ENCODE measurements around the gene COL23A1.

Gene COL23A1

GRCh38 chr5:178605788-178606187 lies 15.6 kb upstream of the COL23A1 start (continued):
- TF ChIP-seq, protein P1, sequence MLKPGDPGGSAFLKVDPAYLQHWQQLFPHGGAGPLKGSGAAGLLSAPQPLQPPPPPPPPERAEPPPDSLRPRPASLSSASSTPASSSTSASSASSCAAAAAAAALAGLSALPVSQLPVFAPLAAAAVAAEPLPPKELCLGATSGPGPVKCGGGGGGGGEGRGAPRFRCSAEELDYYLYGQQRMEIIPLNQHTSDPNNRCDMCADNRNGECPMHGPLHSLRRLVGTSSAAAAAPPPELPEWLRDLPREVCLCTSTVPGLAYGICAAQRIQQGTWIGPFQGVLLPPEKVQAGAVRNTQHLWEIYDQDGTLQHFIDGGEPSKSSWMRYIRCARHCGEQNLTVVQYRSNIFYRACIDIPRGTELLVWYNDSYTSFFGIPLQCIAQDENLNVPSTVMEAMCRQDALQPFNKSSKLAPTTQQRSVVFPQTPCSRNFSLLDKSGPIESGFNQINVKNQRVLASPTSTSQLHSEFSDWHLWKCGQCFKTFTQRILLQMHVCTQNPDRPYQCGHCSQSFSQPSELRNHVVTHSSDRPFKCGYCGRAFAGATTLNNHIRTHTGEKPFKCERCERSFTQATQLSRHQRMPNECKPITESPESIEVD (tag by site-specific recombination; IDR thresholded peaks at IDR 0.05) = no peak
- TF ChIP-seq ZNF670 (tag by site-specific recombination; IDR thresholded peaks at IDR 0.05; ENCODE audit: low read depth) = no peak
- TF ChIP-seq HOXD13 (CRISPR knock-in tag; IDR thresholded peaks at IDR 0.05; ENCODE audit: borderline replicate concordance) = no peak
- TF ChIP-seq ZNF211 (tag by site-specific recombination; IDR thresholded peaks at IDR 0.05; ENCODE audit: low read depth) = no peak
- TF ChIP-seq SP2 (tag by site-specific recombination; IDR thresholded peaks at IDR 0.05) = no peak

DNA sequence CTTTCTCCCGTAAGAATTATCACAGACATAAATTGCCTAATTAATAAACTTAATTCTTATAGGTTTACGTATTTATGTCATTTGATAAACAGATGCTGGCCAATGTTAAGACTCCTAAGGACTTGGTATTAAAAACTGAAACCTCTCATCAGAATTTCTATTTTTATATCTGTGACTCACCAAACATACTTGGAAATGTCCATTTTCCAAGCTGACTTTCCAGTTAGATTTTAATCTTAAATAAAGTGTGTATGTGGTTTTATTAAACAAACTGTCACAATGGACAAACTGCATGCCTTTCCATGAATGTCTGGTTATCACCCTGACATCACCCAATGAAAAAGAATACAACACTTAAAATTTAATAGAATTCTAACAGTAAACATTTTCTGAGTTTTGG lies 12.6 kb upstream of the COL23A1 start:
- ChIA-PET CTCF (no interaction called here), POLR2A (no interaction called here)
- peaks cover 68 to 74% of the 10 kb centered on the region in 2 experiments for H3K36me3 ChIP-seq (ENCODE audit: control insufficient read depth in 2 of 2, insufficient read depth in 1 of 2, low read length in 2 of 2)

GRCh38 chr5:178595750-178596149 lies 5.6 kb upstream of the COL23A1 start:
- Histone ChIP-seq H3K4me1 (ENCODE audit: control insufficient read depth, insufficient read depth, low read length) (no peaks in the 10 kb centered on the region), H3K9me3 (ENCODE audit: control insufficient read depth, insufficient read depth, low read depth, low read length) (no peaks in the 10 kb centered on the region), H3K36me3 (ENCODE audit: control insufficient read depth in 2 of 2, insufficient read depth in 1 of 2, low read length in 2 of 2) (peaks cover 8 to 12% of the 10 kb centered on the region in 2 experiments), H3K27ac (ENCODE audit: extremely low read depth, low read depth, low read length) (no peak overlapping the region), H3K4me3 (ENCODE audit: low read depth, low read length) (no peak overlapping the region)
- ChIA-PET POLR2A (no interaction called here), CTCF (interaction anchor here (0.6 to 1.4 kb wide), 2 partner anchors 316 to 588 kb away, joined by 3 to 4 read pairs; no protein-coding TSS in a partner anchor)
- no peak for TF ChIP-seq ZNF488 (tag by site-specific recombination; IDR thresholded peaks at IDR 0.05)
- TF ChIP-seq ZNF558 (tag by site-specific recombination; IDR thresholded peaks at IDR 0.05) = no peak
- TF ChIP-seq, protein P2, sequence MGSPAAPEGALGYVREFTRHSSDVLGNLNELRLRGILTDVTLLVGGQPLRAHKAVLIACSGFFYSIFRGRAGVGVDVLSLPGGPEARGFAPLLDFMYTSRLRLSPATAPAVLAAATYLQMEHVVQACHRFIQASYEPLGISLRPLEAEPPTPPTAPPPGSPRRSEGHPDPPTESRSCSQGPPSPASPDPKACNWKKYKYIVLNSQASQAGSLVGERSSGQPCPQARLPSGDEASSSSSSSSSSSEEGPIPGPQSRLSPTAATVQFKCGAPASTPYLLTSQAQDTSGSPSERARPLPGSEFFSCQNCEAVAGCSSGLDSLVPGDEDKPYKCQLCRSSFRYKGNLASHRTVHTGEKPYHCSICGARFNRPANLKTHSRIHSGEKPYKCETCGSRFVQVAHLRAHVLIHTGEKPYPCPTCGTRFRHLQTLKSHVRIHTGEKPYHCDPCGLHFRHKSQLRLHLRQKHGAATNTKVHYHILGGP (tag by site-specific recombination; IDR thresholded peaks at IDR 0.05) = no peak
- TF ChIP-seq ZBTB17 (tag by site-specific recombination; IDR thresholded peaks at IDR 0.05) = no peak
- no peak for TF ChIP-seq ZNF830 (tag by site-specific recombination; IDR thresholded peaks at IDR 0.05; ENCODE audit: low read depth)
- no peak for TF ChIP-seq ZNF677 (tag by site-specific recombination; IDR thresholded peaks at IDR 0.05)
- TF ChIP-seq, protein P3, sequence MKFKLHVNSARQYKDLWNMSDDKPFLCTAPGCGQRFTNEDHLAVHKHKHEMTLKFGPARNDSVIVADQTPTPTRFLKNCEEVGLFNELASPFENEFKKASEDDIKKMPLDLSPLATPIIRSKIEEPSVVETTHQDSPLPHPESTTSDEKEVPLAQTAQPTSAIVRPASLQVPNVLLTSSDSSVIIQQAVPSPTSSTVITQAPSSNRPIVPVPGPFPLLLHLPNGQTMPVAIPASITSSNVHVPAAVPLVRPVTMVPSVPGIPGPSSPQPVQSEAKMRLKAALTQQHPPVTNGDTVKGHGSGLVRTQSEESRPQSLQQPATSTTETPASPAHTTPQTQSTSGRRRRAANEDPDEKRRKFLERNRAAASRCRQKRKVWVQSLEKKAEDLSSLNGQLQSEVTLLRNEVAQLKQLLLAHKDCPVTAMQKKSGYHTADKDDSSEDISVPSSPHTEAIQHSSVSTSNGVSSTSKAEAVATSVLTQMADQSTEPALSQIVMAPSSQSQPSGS (tag by site-specific recombination; IDR thresholded peaks at IDR 0.05; ENCODE audit: low read depth) = no peak
- no peak for TF ChIP-seq FEZF1 (tag by site-specific recombination; IDR thresholded peaks at IDR 0.05)
- TF ChIP-seq WT1 (tag by site-specific recombination; IDR thresholded peaks at IDR 0.05) = no peak
- no peak for TF ChIP-seq ZBTB20 (tag by site-specific recombination; IDR thresholded peaks at IDR 0.05)
- TF ChIP-seq ZNF404 (tag by site-specific recombination; IDR thresholded peaks at IDR 0.05) = no peak
- TF ChIP-seq ZNF157 (tag by site-specific recombination; IDR thresholded peaks at IDR 0.05) = no peak
- no peak for TF ChIP-seq ZNF837 (tag by site-specific recombination; IDR thresholded peaks at IDR 0.05)
- TF ChIP-seq, protein P1 (tag by site-specific recombination; IDR thresholded peaks at IDR 0.05) = no peak
- no peak for TF ChIP-seq ZFP69B (tag by site-specific recombination; IDR thresholded peaks at IDR 0.05)
- TF ChIP-seq ZNF302 (tag by site-specific recombination; IDR thresholded peaks at IDR 0.05; ENCODE audit: low read depth) = no peak
- TF ChIP-seq MYNN (tag by site-specific recombination; IDR thresholded peaks at IDR 0.05; ENCODE audit: borderline replicate concordance) = no peak
- no peak for TF ChIP-seq BCL11B (tag by site-specific recombination; IDR thresholded peaks at IDR 0.05; ENCODE audit: low read depth)

More for the DNA sequence above, 12.6 kb upstream of the COL23A1 start:
- Histone ChIP-seq H3K4me1 (ENCODE audit: control insufficient read depth, insufficient read depth, low read length) (no peaks in the 10 kb centered on the region), H3K9me3 (ENCODE audit: control insufficient read depth, insufficient read depth, low read depth, low read length) (no peaks in the 10 kb centered on the region), H3K27ac (ENCODE audit: extremely low read depth, low read depth, low read length) (no peak overlapping the region), H3K4me3 (ENCODE audit: low read depth, low read length) (no peak overlapping the region)
- TF ChIP-seq ZNF423 (tag by site-specific recombination; IDR thresholded peaks at IDR 0.05) (no peak), ZBTB17 (tag by site-specific recombination; IDR thresholded peaks at IDR 0.05) (no peak), KLF8 (tag by site-specific recombination; IDR thresholded peaks at IDR 0.05) (no peak), ZNF311 (tag by site-specific recombination; IDR thresholded peaks at IDR 0.05; ENCODE audit: borderline replicate concordance) (no peak), ZNF335 (tag by site-specific recombination; conservative IDR thresholded peaks at IDR 0.05) (no peak), ZNF571 (tag by site-specific recombination; IDR thresholded peaks at IDR 0.05) (no peak), ZNF121 (tag by site-specific recombination; IDR thresholded peaks at IDR 0.05) (no peak), RBAK (tag by site-specific recombination; IDR thresholded peaks at IDR 0.05) (no peak), ZNF843 (tag by site-specific recombination; IDR thresholded peaks at IDR 0.05) (no peak), ZSCAN23 (tag by site-specific recombination; IDR thresholded peaks at IDR 0.05) (no peak)
- TF ChIP-seq, protein P3 (tag by site-specific recombination; IDR thresholded peaks at IDR 0.05; ENCODE audit: low read depth) = no peak

All from HEK293 (cell line).